Superior temporal gyrus (tissue), 1 donor: ENCODE measurements around the gene RRBP1.

Experiments used
- DNase-seq: peaks from one replicate; pipeline ENCODE4 v3.0.0-alpha.2; 2016; ENCODE audit errors: extremely low spot score

RRBP1 gene

GRCh38 chr20:17621229-17621968 is 60.6 kb downstream of the RRBP1 start:
- DNase-seq: no peak

GRCh38 chr20:17620371-17621228 is 61.4 kb downstream of the RRBP1 start:
- no peak for DNase-seq

- no peak for DNase-seq
Measured at GRCh38 chr20:17619351-17620093, 62.5 kb downstream of the RRBP1 start.

GRCh38 chr20:17618673-17619013 is 63.4 kb downstream of the RRBP1 start:
- no peak for DNase-seq

- DNase-seq: no peak
Measured at GRCh38 chr20:17617868-17618672, 64.0 kb downstream of the RRBP1 start.

- peak; percentile 79 for DNase-seq
Measured at GRCh38 chr20:17617212-17617867, 64.7 kb downstream of the RRBP1 start.

GRCh38 chr20:17616480-17617211 is 65.4 kb downstream of the RRBP1 start:
- no peak for DNase-seq

GRCh38 chr20:17615645-17616479 is 66.2 kb downstream of the RRBP1 start:
- DNase-seq: no peak

- no peak for DNase-seq
Measured at GRCh38 chr20:17614812-17615644, 67.0 kb downstream of the RRBP1 start.

- DNase-seq: no peak
Measured at GRCh38 chr20:17614176-17614811, 67.7 kb downstream of the RRBP1 start.

GRCh38 chr20:17613328-17614175 is 68.5 kb downstream of the RRBP1 start:
- no peak for DNase-seq

GRCh38 chr20:17612992-17613327 is 69.1 kb downstream of the RRBP1 start:
- DNase-seq: no peak

GRCh38 chr20:17612287-17612991 is 69.6 kb downstream of the RRBP1 start:
- no peak for DNase-seq

- no peak for DNase-seq
Measured at GRCh38 chr20:17611540-17612286, 70.3 kb downstream of the RRBP1 start.

- no peak for DNase-seq
Measured at GRCh38 chr20:17611290-17611539, 70.8 kb downstream of the RRBP1 start.
